H1 (cell line): ENCODE measurements around the gene DRGX. TPM values are rescaled to one million over a fixed set of nuclear protein-coding genes. Genes with fewer than 3 reads are reported as not detected.

Experiments
- CTCF ChIA-PET: fragments of 300-600 bp; sonication (Branson Sonifier 250); formaldehyde crosslinking; loops from one replicate; lab custom pipeline; 2021; ENCODE audit not compliant: partially characterized antibody; lab: Charles Lee
- POLR2A ChIA-PET: fragments of 300-600 bp; sonication (Branson Sonifier 250); formaldehyde crosslinking; loops from one replicate; lab custom pipeline; 2021; ENCODE audit warnings: inconsistent platforms; ENCODE audit not compliant: partially characterized antibody; lab: Charles Lee
- DNase-seq, 2 experiments: peaks; one replicate each; pipeline versions ENCODE4 v3.0.0 to v3.0.0-alpha.2; 2010 to 2022; ENCODE audit warnings: low spot score in 2 of 2, low read depth in 1 of 2, mixed read lengths in 1 of 2
- FAIRE-seq: peaks from 2 replicates; lab custom pipeline; 2011; peaks lifted over from hg19 to GRCh38; lab: Jason Lieb, UNC
- H2AFZ ChIP-seq: 2 replicates; pipeline ENCODE4 v1.8.1; 2012; ENCODE audit warnings: low read length, inconsistent platforms
- H2AK5ac ChIP-seq: 2 replicates; pipeline ENCODE4 v1.6.1; 2013; ENCODE audit warnings: low read depth, low read length
- H2BK120ac ChIP-seq: replicated peaks from 2 replicates; pipeline ENCODE3; 2013; ENCODE audit warnings: low read depth, low read length, inconsistent platforms
- H2BK12ac ChIP-seq: 2 replicates; pipeline ENCODE4 v1.6.1; 2013; ENCODE audit warnings: low read depth, low read length
- H2BK15ac ChIP-seq: 2 replicates; pipeline ENCODE4 v1.6.1; 2013; ENCODE audit warnings: low read length
- H2BK20ac ChIP-seq: 2 replicates; pipeline ENCODE4 v1.6.1; 2013; ENCODE audit warnings: low read length
- H2BK5ac ChIP-seq: 2 replicates; pipeline ENCODE4 v1.6.1; 2013; ENCODE audit warnings: low read depth, low read length
- H3K14ac ChIP-seq: 2 replicates; pipeline ENCODE4 v1.6.1; 2013; ENCODE audit warnings: inconsistent platforms; ENCODE audit not compliant: insufficient read length
- H3K18ac ChIP-seq: 2 replicates; pipeline ENCODE4 v1.6.1; 2013; ENCODE audit warnings: low read length; ENCODE audit errors: extremely low read depth
- H3K23ac ChIP-seq: 2 replicates; pipeline ENCODE4 v1.6.1; 2013; ENCODE audit warnings: inconsistent platforms; ENCODE audit not compliant: insufficient read length
- H3K23me2 ChIP-seq: 2 replicates; pipeline ENCODE4 v1.6.1; 2013; ENCODE audit warnings: low read depth, low read length
- H3K27ac ChIP-seq: 2 replicates; pipeline ENCODE4 v1.6.1; 2011; ENCODE audit warnings: low read depth, low read length, inconsistent platforms
- H3K27me3 ChIP-seq, 4 experiments: replicated peaks in 1 of 4; 1 replicate in 1 of 4; 2 replicates in 3 of 4; pipeline versions ENCODE4 v1.6.1 to v1.8.1; 2011 to 2013; ENCODE audit warnings: low read length in 3 of 4, mild to moderate bottlenecking in 3 of 4, inconsistent platforms in 2 of 4, mixed read lengths in 2 of 4, moderate library complexity in 1 of 4; ENCODE audit not compliant: control insufficient read depth in 3 of 4, insufficient read depth in 3 of 4; ENCODE audit errors: extremely low read depth in 1 of 4
- H3K36me3 ChIP-seq, 4 experiments: 2 replicates each; pipeline versions ENCODE4 v1.6.1 to v1.8.1; 2011 to 2013; ENCODE audit warnings: mild to moderate bottlenecking in 4 of 4, low read length in 3 of 4, moderate library complexity in 2 of 4, control low read depth in 1 of 4, inconsistent platforms in 1 of 4; ENCODE audit not compliant: insufficient read depth in 4 of 4, control insufficient read depth in 2 of 4
- H3K4ac ChIP-seq: replicated peaks from 2 replicates; pipeline ENCODE3; 2013; ENCODE audit warnings: low read length, low read depth, mixed read lengths, inconsistent platforms; ENCODE audit not compliant: insufficient read length
- H3K4me1 ChIP-seq, 4 experiments: replicated peaks in 1 of 4; 1 replicate in 1 of 4; 2 replicates in 3 of 4; pipeline versions ENCODE4 v1.6.1 to v1.8.1; 2011 to 2013; ENCODE audit warnings: low read length in 3 of 4, inconsistent platforms in 2 of 4, mixed read lengths in 1 of 4; ENCODE audit not compliant: insufficient read depth in 4 of 4, control insufficient read depth in 3 of 4
- H3K4me2 ChIP-seq, 2 experiments: 2 replicates each; pipeline versions ENCODE4 v1.6.1 to v1.8.1; 2011 to 2013; ENCODE audit warnings: low read depth in 2 of 2, low read length in 2 of 2, control low read depth in 1 of 2, inconsistent platforms in 1 of 2, mild to moderate bottlenecking in 1 of 2; ENCODE audit not compliant: insufficient read depth in 1 of 2
- H3K4me3 ChIP-seq, 4 experiments: fragments of 200-600, 300-600 bp in 1 of 4; sonication (generic), shearing (Covaris generic), sonication (Bioruptor Twin) in 1 of 4; 2 replicates each; pipeline versions ENCODE4 v1.5.1 to v1.8.1; 2011 to 2016; ENCODE audit warnings: low read length in 4 of 4, low read depth in 3 of 4, control low read depth in 2 of 4, inconsistent platforms in 2 of 4, mild to moderate bottlenecking in 2 of 4, mixed read lengths in 1 of 4, moderate library complexity in 1 of 4; ENCODE audit not compliant: insufficient read depth in 2 of 4; ENCODE audit errors: extremely low read depth in 1 of 4
- H3K56ac ChIP-seq: replicated peaks from 2 replicates; pipeline ENCODE3; 2013; ENCODE audit warnings: low read depth, mild to moderate bottlenecking, mixed read lengths, low read length, inconsistent platforms; ENCODE audit not compliant: insufficient read length
- H3K79me1 ChIP-seq: 2 replicates; pipeline ENCODE4 v1.6.1; 2013; ENCODE audit warnings: low read depth, low read length, control low read depth
- H3K79me2 ChIP-seq, 2 experiments: 2 replicates each; pipeline versions ENCODE4 v1.6.1 to v1.8.1; 2012 to 2013; ENCODE audit warnings: low read length in 2 of 2, mild to moderate bottlenecking in 2 of 2, inconsistent platforms in 1 of 2; ENCODE audit not compliant: insufficient read depth in 2 of 2, control insufficient read depth in 1 of 2
- H3K9ac ChIP-seq, 4 experiments: replicated peaks in 1 of 4; 1 replicate in 1 of 4; 2 replicates in 3 of 4; pipeline versions ENCODE4 v1.6.1 to v1.8.1; 2011 to 2013; ENCODE audit warnings: low read depth in 3 of 4, low read length in 3 of 4, control low read depth in 2 of 4, mild to moderate bottlenecking in 2 of 4, moderate library complexity in 2 of 4, inconsistent platforms in 1 of 4; ENCODE audit errors: extremely low read depth in 1 of 4
- H3K9me3 ChIP-seq, 2 experiments: 2 replicates each; pipeline versions ENCODE4 v1.6.1 to v1.8.1; 2012 to 2013; ENCODE audit warnings: mild to moderate bottlenecking in 2 of 2, moderate library complexity in 2 of 2, control low read depth in 1 of 2, inconsistent platforms in 1 of 2, low read depth in 1 of 2, low read length in 1 of 2, mixed read lengths in 1 of 2; ENCODE audit not compliant: insufficient read depth in 2 of 2
- H4K20me1 ChIP-seq, 2 experiments: replicated peaks in 1 of 2; 2 replicates each; pipeline versions ENCODE3 to v1.8.1; 2011 to 2013; ENCODE audit warnings: inconsistent platforms in 2 of 2, low read length in 2 of 2, mild to moderate bottlenecking in 1 of 2; ENCODE audit not compliant: insufficient read depth in 2 of 2, control insufficient read depth in 1 of 2
- H4K5ac ChIP-seq: 2 replicates; pipeline ENCODE4 v1.6.1; 2013; ENCODE audit warnings: low read length, low read depth, mixed read lengths, inconsistent platforms; ENCODE audit not compliant: insufficient read length
- H4K8ac ChIP-seq: 2 replicates; pipeline ENCODE4 v1.8.0; 2013; ENCODE audit warnings: mild to moderate bottlenecking, moderate library complexity, low read length, inconsistent platforms; ENCODE audit not compliant: insufficient read depth; ENCODE audit errors: extremely low read depth
- H4K91ac ChIP-seq: replicated peaks from 2 replicates; pipeline ENCODE3; 2013; ENCODE audit warnings: low read length, mixed read lengths, inconsistent platforms; ENCODE audit not compliant: insufficient read length
- BACH1 ChIP-seq: IDR thresholded peaks from 2 replicates; pipeline ENCODE4 v1.6.1; 2012; ENCODE audit warnings: low read length, improper control_type of control experiment
- CREB1 ChIP-seq: IDR thresholded peaks from 2 replicates; pipeline ENCODE4 v1.6.1; 2012; ENCODE audit warnings: inconsistent platforms
- CTBP2 ChIP-seq: IDR thresholded peaks from 2 replicates; pipeline ENCODE4 v1.7.0; 2011; ENCODE audit warnings: borderline replicate concordance, mild to moderate bottlenecking, moderate library complexity, mixed read lengths, low read length; ENCODE audit not compliant: insufficient read depth, insufficient read length
- EZH2 ChIP-seq: fragments of 200-600 bp; sonication (generic); IDR thresholded peaks from 2 replicates; pipeline ENCODE4 v1.7.1; 2012; ENCODE audit warnings: low read depth, mild to moderate bottlenecking, moderate library complexity, low read length, inconsistent platforms; ENCODE audit not compliant: severe bottlenecking
- FOSL1 ChIP-seq: IDR thresholded peaks from 2 replicates; pipeline ENCODE4 v1.6.1; 2011; ENCODE audit warnings: mild to moderate bottlenecking, low read depth, low read length, moderate library complexity; ENCODE audit not compliant: insufficient read depth
- KDM4A ChIP-seq: IDR thresholded peaks from one replicate; pipeline ENCODE4 v1.7.1; 2012; ENCODE audit warnings: low read depth, mild to moderate bottlenecking, moderate library complexity, low read length, inconsistent platforms; ENCODE audit not compliant: severe bottlenecking
- POU5F1 ChIP-seq: IDR thresholded peaks from 2 replicates; pipeline ENCODE4 v1.6.1; 2011; ENCODE audit warnings: low read depth, mild to moderate bottlenecking, low read length, moderate library complexity
- RAD21 ChIP-seq, 2 experiments: IDR thresholded peaks in 1 of 2; conservative IDR thresholded peaks in 1 of 2; 2 replicates each; pipeline ENCODE4 v1.6.1; 2011; ENCODE audit warnings: low read depth in 2 of 2, low read length in 2 of 2, improper control_type of control experiment in 1 of 2, inconsistent platforms in 1 of 2, mild to moderate bottlenecking in 1 of 2, moderate library complexity in 1 of 2
- SP2 ChIP-seq: IDR thresholded peaks from 2 replicates; pipeline ENCODE4 v1.6.1; 2012; ENCODE audit warnings: mild to moderate bottlenecking, low read length, inconsistent platforms
- TAF7 ChIP-seq: optimal IDR thresholded peaks from 2 replicates; pipeline ENCODE3; 2011; ENCODE audit warnings: low read depth, mild to moderate bottlenecking, inconsistent platforms, low read length, moderate library complexity, borderline replicate concordance
- WGBS, 2 experiments: shearing (Covaris generic) in 1 of 2; methylation state at CpG; one replicate each; pipeline versions ENCODE4 v1.1.6 to v1.1.7; 2013 to 2015; ENCODE audit warnings: low lambda C conversion rate in 2 of 2, mixed read lengths in 2 of 2, inconsistent platforms in 1 of 2, low coverage in 1 of 2, missing lambda C conversion rate in 1 of 2; ENCODE audit not compliant: insufficient replicate concordance in 2 of 2, insufficient coverage in 1 of 2, insufficient read length in 1 of 2; ENCODE audit errors: extremely low coverage in 1 of 2, missing lambda C conversion rate in 1 of 2; 5-methylcytosine and 5-hydroxymethylcytosine counted together
- polyA plus RNA-seq, 7 experiments: library from polyadenylated mRNA; depleted of rRNA in 3 of 7; stranded (reverse) in 5 of 7; unstranded in 2 of 7; fragments of >200 nt in 5 of 7; fragments of 200-250 nt in 2 of 7; gene quantifications; 1 replicate in 5 of 7; 2 replicates in 1 of 7; 4 replicates in 1 of 7; pipeline versions ENCODE4 v1.2.1 to v1.2.3, GENCODE V29; 2011 to 2013; ENCODE audit warnings: missing spikeins in 2 of 7, mixed read lengths in 2 of 7
- total RNA-seq: library from RNA; stranded (reverse); fragmentation: NEBNext Ultra II Directional; extraction: Animal tissue kit (Norgen Biotek cat#: 25700); gene quantifications from 2 replicates; pipeline ENCODE4 v1.2.1, GENCODE V29; 2021
- TF ChIP-seq, protein P1 (sequence below): IDR thresholded peaks from 2 replicates; pipeline ENCODE4 v1.6.1; 2011; ENCODE audit warnings: low read depth, mild to moderate bottlenecking, low read length; ENCODE audit not compliant: insufficient read depth

Gene DRGX
- total and polyA plus RNA-seq, 2 of the 8 experiments (the other 6 are each of a cell fraction or from before 2014, with no cell fraction given), result not detected

DNA sequence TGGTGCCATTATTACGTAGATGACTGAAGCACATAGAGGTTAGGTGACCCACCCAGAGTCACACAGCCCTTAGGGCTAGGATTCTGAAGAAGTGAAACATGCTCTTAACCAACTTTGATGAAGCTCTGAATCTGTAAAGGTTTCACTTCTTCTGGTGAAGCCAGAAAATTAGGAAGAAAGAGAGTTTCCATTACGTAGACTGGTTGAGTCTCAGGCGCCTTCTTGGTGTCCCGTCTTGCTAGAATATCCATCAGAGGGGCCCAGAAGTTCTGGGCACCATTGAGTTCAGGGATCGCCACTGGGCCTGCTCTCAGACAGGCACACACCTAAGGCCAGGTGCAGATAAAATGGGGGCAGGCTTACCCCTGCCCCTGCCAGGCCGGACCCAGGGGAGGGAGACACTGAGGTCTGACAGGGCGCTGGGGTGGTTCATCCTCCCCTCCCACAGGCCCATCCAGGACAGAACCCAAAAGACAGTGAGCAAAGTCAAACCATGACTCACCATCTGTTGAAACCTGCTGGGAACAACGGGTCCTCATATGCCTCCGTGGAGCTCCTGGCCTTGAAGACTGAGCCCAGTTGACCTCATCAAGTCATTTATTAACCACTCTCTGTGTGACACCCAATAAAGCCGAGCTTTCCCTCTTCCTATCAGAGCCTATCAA lies 33.2 kb downstream of the DRGX start:
- POLR2A ChIA-PET, result interaction anchor here (1.3 kb wide), 1 partner anchor 38 kb away, joined by 3 read pairs; no protein-coding TSS in a partner anchor
- Histone ChIP-seq H2BK15ac (no peak overlapping the region), H2BK5ac (no peak overlapping the region)
- TF ChIP-seq BACH1 (no peak), EZH2 (no peak), POU5F1 (no peak), KDM4A (no peak), TAF7 (no peak), CTBP2 (no peak), SP2 (no peak), RAD21 (IDR thresholded peaks at IDR 0.05 in 1 of 2, conservative IDR thresholded peaks at IDR 0.05 in 1 of 2; ENCODE audit: low read depth in 2 of 2, low read length in 2 of 2) (no peak), CREB1 (no peak), FOSL1 (no peak)
- TF ChIP-seq, protein P1, sequence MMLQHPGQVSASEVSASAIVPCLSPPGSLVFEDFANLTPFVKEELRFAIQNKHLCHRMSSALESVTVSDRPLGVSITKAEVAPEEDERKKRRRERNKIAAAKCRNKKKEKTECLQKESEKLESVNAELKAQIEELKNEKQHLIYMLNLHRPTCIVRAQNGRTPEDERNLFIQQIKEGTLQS, result no peak
- TF ChIP-seq, all 59 proteins: peak for 0
- Histone ChIP-seq H3K4me1 (peaks cover 0 to 10% (median 7%) of the 10 kb centered on the region in 4 experiments; a peak in 5 of 7 replicates), H3K14ac (no peak overlapping the region), H3K56ac (no peak overlapping the region), H3K23me2 (no peaks in the 10 kb centered on the region), H3K18ac (no peak overlapping the region), H3K27me3 (no peaks in the 10 kb centered on the region), H4K8ac (no peak overlapping the region), H3K4me3 (no peak overlapping the region), H3K9ac (no peak overlapping the region), H3K23ac (no peak overlapping the region), H2BK120ac (no peak overlapping the region), H3K4me2 (no peak overlapping the region), H3K4ac (no peak overlapping the region), H2BK20ac (no peak overlapping the region), H4K20me1 (no peaks in the 10 kb centered on the region), H4K5ac (no peak overlapping the region), H4K91ac (no peak overlapping the region), H3K36me3 (no peaks in the 10 kb centered on the region), H3K79me2 (no peaks in the 10 kb centered on the region), H2AK5ac (no peak overlapping the region), H3K27ac (no peak overlapping the region), H2AFZ (no peak overlapping the region), H3K79me1 (no peaks in the 10 kb centered on the region), H3K9me3 (no peaks in the 10 kb centered on the region), H2BK12ac (no peak overlapping the region)
- CTCF ChIA-PET, result interaction anchor here (0.6 to 3.2 kb wide), 8 partner anchors 10 to 958 kb away, joined by 3 to 14 read pairs (median 3); no protein-coding TSS in a partner anchor
- WGBS, 2 experiments, result 89% methylated on average over 10 of the region's 10 CpGs; no CpG with 5 or more reads in 1 of the 2 experiments
- no peak for FAIRE-seq
- no peak for DNase-seq
